HG02759 (cell line): ENCODE data around the gene MICAL1.

Experiments
- ATAC-seq: cut with Tn5 transposase; IDR thresholded peaks from one replicate; pipeline ENCODE4 v1.9.1; 2021; ENCODE audit warnings: mild to moderate bottlenecking, moderate library complexity; ENCODE audit not compliant: unreplicated experiment

Gene MICAL1

DNA sequence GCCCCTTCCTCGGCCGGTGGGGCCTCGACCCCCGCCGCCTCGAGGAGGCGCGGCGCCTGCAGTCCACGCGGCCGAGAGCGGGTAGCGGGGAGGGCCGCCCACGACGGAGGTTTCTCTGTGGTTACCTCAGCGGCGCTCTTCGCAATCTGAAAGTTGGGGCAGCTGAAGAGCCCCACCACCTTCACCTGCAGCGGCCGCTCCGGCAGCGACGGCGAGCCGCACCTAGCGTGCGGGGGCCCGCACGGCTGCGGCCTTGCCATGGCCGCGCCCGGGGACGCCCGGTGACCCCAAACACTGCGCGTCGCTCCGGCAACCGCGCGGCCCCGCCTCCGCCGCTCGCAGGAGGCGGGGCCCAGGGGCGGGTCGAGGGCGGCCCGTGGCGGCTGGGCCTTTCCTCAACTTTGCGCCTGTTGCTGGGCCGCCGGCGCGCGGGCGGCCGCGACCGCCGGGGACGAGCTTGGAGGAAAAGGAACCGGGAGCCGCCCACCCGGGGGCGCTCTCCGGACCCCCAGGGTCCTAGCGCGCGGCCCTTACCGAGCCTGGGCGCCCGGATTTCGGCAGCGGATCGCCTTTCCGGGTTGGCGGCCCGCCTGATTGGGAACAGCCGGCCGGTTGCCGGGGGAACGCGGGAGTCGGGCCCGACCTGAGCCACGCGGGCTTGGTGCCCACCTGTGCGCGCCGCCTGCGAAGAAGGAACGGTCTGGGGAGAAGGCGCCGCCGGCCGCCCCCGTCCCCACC, 15.1 kb downstream of the MICAL1 start, which contains the start of the genes PPIL6 and SMPD2:
Gene PPIL6, minus strand, starts transcription at position 298 of the 738 bp plus-strand sequence. Its CDS starts 38 bp downstream, at position 260.
Gene SMPD2, plus strand, starts transcription at position 394 of the 738 bp plus-strand sequence. CDS start 398 bp downstream, outside the sequence.
- ATAC-seq, result peak; percentile 91

GRCh38 chr6:109436041-109436440, 19.5 kb downstream of the MICAL1 start:
- no peak for ATAC-seq

- ATAC-seq, result no peak
These were observed 21.1 kb downstream of the MICAL1 start for GRCh38 chr6:109434456-109434855.

GRCh38 chr6:109429496-109429895, 26.1 kb downstream of the MICAL1 start:
- no peak for ATAC-seq

- no peak for ATAC-seq
These were observed 26.6 kb downstream of the MICAL1 start for GRCh38 chr6:109428889-109429477.

DNA sequence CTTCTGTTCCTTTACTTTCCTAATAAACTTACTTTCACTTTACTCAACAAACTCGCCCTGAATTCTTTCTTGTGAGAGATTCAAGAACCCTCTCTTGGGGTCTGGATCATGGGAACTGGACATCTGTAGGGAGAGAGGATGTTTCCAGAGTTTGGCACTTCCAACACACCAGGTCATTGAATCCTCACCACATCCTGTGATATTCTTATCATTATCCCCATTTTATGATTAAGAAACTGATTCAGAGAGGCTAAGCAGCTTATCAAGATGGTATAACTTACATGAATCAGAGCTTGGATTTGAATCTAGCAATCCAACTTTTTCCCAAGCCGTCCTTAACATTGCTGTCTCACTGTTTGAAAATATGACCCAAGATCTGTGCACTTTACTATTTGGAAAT, 30.6 kb downstream of the MICAL1 start:
- no peak for ATAC-seq

DNA sequence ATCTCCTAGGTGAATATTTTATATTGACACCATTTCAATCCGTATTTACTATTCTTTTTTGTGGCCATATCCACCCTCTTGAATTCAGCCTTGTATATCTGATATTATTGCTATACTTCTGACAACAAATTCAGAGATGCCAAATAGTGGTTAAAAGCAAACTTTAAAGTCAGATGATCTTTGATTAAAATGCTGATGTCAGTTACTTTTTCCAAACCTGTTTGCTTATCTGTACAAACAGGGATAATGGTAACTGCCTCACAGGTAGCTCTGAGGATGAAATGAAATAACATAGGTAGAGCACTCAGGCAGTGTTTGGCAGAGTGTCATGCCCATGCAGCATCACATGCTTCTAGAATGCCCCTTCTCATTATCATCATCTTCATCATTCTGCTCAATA, 34.4 kb downstream of the MICAL1 start:
- ATAC-seq, result no peak

DNA sequence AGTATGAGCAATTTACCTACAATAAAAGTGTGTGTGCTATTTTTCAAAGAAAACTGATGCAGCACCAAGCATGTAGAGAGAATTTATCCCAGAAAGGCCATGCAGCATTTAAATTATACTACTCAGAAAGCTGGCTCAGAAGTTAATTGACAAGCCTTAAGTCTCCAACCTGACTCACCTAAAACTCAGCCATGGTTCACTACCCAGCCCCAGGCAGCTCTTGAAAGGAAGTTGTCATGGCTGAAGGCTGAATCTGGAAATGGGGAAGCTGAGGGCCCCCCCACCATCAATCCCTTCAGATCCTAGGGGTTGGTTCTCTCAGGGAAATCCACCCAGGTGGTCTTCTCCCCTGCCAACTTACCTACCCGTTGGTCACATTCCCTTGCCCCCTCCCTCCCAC, 34.8 kb downstream of the MICAL1 start:
- no peak for ATAC-seq

- no peak for ATAC-seq
These were observed 37.9 kb downstream of the MICAL1 start for GRCh38 chr6:109417646-109418045.

DNA sequence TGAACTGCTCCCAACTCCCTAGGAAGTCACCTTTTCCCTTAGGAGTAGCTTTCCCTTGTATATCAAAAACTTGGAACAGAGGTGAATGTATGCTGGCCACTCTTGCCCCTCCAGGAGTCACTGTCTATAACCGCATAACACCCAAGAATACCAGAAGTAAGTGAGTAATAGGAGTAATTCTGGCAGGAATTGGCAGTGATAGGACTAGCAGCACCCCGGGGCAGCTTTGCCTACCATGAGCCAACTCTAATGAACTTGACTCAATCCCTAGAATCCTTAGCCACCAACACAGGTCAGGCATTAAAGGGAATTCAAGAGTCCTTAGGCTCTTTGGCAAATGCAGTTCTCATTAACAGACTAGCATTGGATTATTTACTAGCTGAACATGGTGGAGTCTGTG, 44.5 kb downstream of the MICAL1 start:
- no peak for ATAC-seq

GRCh38 chr6:109406196-109406595, 49.4 kb downstream of the MICAL1 start:
- ATAC-seq, result no peak

DNA sequence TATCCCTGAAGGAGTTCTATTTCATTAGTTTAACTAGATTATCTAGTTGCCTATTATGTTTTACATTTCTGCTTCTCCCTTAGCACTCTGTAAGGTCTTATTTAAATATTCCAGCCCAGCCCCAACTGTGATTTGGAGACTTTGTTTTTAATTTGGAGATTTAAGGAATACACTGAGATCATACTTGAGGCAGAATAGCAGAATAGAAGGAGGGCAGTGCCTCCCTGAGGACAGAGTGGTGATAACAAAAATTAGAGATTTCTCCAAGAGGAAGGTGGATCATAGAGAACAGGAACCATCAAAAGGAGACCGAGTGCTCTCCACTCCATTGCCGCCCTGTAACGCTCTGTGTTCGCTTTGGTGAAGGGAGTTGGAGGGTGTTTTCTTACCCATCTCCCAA, 58.6 kb downstream of the MICAL1 start:
- no peak for ATAC-seq

GRCh38 chr6:109396046-109396718, 59.4 kb downstream of the MICAL1 start:
- ATAC-seq, result no peak
